Smooth muscle cell of the brain vasculature (primary cell): Measurements from ENCODE around the gene RBBP5.

Experiments
- DNase-seq: peaks from one replicate; pipeline ENCODE4 v3.0.0-alpha.2; 2012; ENCODE audit warnings: low read depth, low spot score

Gene RBBP5

DNA sequence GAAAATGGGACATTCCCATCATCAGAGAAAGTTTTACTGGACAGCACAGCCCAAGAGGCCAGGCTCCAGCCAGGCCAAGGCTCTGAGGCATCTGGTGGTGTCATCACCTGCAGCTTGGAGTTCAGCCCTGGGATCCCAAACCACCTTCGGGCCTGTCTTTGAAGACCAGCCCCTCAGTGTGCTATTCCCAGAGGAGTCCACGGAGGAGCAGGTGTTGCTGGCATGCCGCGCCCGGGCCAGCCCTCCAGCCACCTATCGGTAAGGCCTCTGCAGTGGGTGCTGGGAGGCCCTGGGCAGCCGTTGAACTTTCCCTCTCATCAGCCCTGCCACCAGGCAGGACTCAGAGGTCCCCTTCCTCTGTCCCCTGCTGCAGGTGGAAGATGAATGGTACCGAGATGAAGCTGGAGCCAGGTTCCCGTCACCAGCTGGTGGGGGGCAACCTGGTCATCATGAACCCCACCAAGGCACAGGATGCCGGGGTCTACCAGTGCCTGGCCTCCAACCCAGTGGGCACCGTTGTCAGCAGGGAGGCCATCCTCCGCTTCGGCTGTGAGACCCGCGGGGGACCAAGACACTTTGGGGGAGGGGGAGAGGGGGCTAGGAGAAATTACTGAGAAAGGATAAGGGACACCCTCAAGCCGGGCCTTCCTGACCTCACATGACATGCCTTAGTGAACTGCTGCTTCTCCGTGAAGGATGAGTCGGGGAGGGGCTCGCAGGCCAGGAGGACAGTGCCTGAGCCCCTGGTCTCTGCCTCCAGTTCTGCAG, 63.8 kb downstream of the RBBP5 start:
- DNase-seq = no peak

GRCh38 chr1:205056956-205057568, 64.7 kb downstream of the RBBP5 start:
- no peak for DNase-seq

- no peak for DNase-seq
These were observed 65.6 kb downstream of the RBBP5 start for GRCh38 chr1:205056188-205056611.

DNA sequence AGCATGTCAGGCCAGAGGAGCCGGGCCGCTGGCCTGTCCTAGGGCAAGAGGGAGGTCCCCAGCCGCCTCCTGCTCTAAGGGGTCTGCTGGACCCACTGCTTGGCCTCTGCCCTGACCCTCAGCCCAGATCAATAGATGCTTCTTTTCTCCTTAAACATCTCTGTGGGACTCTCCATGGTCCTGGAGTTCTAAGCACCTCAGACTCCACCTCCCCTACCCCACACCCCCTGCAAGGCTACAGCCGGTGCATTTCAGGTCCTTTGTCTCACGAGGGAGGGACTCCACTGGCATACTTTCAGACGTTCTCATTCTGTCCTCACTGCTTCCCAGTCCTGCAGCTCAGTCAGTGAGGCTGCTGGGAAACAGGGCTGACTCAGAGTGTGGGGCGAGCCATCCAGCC, 67.8 kb downstream of the RBBP5 start:
- no peak for DNase-seq

DNA sequence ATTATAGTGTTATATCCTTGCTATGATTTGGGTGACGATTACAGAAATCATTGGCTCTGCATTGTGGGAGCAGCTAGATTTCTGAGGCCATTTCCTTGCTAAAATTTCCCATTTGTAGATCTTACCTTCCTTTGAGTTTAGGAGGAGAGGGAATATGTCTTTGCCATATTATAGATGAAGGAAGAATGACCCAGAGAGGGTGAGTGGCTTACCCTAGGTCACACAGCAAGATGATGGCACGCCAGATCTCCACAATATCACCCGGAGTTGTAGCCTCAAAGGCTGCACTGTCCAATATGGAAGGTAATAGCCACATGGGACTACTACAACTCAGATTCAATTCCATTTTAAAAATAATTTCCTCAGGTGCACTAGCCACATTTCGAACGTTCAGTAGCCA, 68.5 kb downstream of the RBBP5 start:
- DNase-seq = no peak

DNA sequence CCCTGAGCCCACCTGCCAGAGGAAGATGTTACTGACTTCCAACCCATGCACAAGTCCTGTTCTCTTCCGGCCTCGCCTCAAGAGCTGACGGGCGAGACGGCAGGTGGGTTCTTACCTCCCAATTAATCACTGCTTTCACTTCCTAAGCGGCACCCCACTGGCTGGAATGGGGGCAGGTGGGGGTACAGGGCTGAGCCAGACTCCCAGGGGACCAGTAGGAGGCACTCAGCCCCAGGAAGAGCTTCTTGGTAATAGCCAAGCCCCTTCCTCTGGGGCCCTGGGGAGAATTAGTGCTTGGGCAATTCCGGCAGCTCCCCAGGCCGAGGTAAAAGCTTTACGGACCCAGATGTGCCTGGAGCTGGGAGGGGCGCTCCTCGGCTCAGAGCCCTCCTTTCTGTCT, 69.1 kb downstream of the RBBP5 start:
- no peak for DNase-seq

DNA sequence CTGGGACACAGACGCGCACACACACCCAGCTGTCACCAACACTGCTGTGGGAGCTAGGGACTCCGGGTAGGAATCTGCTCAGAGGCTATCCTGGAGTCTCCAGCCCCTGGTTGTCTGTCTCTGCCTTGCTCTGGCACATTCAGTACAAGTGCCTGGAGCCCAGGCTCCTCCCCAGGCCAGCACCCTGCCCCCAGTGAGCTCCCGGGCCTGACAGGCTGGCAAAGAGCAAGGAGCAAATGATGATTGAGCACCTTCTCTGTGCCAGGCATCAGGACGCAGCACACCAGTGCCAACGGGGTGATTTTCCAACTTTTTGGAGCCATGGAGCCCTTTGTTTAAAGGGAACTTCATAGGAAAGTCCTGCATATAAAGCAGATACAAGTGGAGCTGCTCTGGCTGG, 72.3 kb downstream of the RBBP5 start:
- no peak for DNase-seq

GRCh38 chr1:205048382-205048781, 73.4 kb downstream of the RBBP5 start:
- no peak for DNase-seq

GRCh38 chr1:205047764-205048231, 74.0 kb downstream of the RBBP5 start:
- no peak for DNase-seq

DNA sequence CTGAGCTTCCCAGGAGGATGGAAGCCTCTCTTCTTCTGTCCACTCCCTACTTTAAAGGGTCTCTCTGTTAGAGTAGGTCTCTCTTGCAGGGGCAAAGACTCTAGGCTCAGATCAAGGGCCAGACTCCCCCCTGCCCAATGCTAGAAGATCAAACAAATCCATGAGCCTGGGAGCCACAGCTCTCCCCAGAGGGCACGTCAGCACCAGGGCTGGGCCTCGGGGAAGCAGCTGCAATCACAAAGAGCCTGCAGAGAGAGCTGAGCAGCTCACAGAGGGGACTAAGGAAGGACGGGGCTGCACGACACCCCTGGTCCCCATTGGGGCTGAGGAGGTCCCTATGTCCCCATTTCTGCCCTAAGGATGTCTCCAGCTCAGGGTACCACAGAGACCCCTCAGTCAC, 74.9 kb downstream of the RBBP5 start:
- no peak for DNase-seq

GRCh38 chr1:205045146-205045545, 76.6 kb downstream of the RBBP5 start:
- no peak for DNase-seq

- DNase-seq = no peak
These were observed 77.0 kb downstream of the RBBP5 start for GRCh38 chr1:205044741-205045140.

GRCh38 chr1:205043866-205044265, 77.9 kb downstream of the RBBP5 start:
- DNase-seq = no peak

GRCh38 chr1:205042911-205043806, 78.6 kb downstream of the RBBP5 start, which contains the start of gene CNTN2:
Gene CNTN2 (plus strand): TSS chr1:205043212. CDS start chr1:205053186, 9,974 bp downstream.
- no peak for DNase-seq

DNA sequence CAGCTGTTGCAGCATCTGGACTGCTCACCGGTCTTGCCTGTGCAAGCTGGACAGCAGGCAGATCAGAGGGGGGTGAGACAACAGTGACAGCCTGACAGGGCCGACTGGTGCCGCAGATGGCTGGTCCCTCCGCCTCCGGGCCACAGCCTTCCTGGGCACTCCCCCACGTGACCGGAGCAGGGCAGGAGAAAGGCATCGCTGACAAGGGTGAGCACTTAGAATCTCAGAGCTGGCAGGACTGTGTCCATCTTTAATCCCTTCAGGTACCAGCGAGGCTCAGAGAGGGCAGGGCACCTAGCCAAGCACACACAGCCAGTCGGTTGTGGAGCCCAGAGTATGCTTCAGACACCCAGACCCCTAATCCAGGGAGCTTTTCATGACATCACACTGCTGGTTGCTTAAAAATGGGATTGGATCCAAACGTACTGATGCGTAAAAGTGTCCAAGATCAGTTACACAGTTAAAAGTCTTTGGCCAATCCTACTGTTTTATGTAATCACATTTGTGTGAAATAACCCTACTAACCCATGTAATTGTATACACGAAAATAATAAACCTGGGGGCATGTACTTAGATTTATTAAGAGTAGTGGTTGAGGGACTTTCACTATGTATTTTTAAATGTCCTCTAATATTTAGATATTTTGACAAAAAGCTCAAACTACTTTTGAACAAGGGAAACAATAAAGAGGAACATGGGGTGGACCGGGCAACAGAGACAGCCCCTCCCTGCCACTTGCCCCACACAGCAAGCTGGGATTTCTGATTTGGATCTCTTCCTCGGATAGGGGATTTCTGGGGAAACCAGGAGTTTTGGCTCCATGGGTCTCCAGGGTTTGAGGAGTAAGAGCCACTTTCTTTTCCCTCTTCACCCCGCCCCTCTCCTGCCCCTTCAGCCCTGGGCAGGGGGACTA, 79.5 kb downstream of the RBBP5 start:
- no peak for DNase-seq

DNA sequence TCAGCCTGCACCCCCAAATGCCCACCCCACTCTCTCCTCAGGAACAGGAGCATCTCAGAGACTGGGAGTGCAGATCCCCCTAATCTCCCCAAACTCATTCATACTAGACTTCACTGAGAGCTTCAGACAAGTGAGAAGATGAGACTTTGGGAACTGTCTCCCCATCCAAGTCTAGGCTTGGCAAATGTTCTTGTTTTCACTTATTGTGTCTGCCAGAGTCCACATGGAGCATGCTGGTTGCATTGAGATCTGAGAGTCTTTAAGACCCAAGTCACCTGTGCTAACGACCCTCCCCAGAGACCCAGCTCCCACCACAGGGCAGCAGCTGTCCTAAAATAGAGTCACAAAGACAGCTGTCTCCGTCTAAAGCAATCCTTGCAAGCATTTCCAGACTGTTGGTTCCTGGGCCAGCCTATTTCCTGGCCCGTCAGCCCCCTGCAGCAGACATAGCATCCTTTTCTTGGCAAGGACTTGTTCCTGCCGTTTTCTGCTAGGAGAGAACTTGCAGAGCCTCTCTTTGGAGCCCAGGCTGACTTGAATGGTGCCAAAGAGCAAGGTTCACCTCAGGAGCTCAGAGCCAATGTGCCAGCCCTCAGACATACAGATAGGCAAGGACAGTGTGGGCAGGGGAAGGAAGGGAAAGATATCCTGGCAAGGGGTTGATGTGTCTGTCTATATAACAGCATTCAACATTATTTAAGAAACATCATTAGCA, 80.6 kb downstream of the RBBP5 start:
- DNase-seq = no peak

- no peak for DNase-seq
These were observed 83.5 kb downstream of the RBBP5 start for GRCh38 chr1:205038132-205038786.

- DNase-seq = no peak
These were observed 84.2 kb downstream of the RBBP5 start for GRCh38 chr1:205037539-205037938.
